OCI-LY7 (cell line): ENCODE measurements around the gene FCHSD2.

Experiments
- CTCF ChIP-seq: fragments of 200-600 bp; sonication (generic); conservative IDR thresholded peaks from 2 replicates; pipeline ENCODE4 v1.5.1; 2014; ENCODE audit warnings: mild to moderate bottlenecking, antibody characterized with exemption, low read length, moderate library complexity, mixed read lengths
- EZH2phosphoT487 ChIP-seq: fragments of 200-600 bp; sonication (generic); IDR thresholded peaks from 2 replicates; pipeline ENCODE4 v1.6.1; 2018; ENCODE audit warnings: low read depth, borderline replicate concordance, mild to moderate bottlenecking, mixed run types, antibody characterized with exemption, low read length, moderate library complexity, mixed read lengths

GRCh38 chr11:72974487-72975205, 167.5 kb downstream of the FCHSD2 start:
- TF ChIP-seq CTCF (no peak), EZH2phosphoT487 (no peak)
